SK-N-SH treated with all-trans-retinoic acid at 6 μM for 48 hours (cell line): ENCODE data around the gene BLNK.

Source experiments
- ATAC-seq: fragments of 200-7000 bp; cut with Tn5 transposase; 3 replicates; pipeline ENCODE4 v1.9.1; 2020; ENCODE audit warnings: mild to moderate bottlenecking, moderate library complexity
- CREB5 ChIP-seq: fragments of 250-450 bp; sonication (Bioruptor Pico); IDR thresholded peaks from 2 replicates; pipeline ENCODE4 v1.5.1; 2020; ENCODE audit warnings: low read depth, mild to moderate bottlenecking, moderate library complexity
- CSDC2 ChIP-seq: fragments of 250-450 bp; sonication (Bioruptor Pico); IDR thresholded peaks from 2 replicates; pipeline ENCODE4 v1.5.0; 2020; ENCODE audit warnings: mild to moderate bottlenecking, moderate library complexity
- CSRNP3 ChIP-seq: fragments of 250-450 bp; sonication (Bioruptor Pico); IDR thresholded peaks from 2 replicates; pipeline ENCODE4 v1.5.1; 2021; ENCODE audit warnings: mild to moderate bottlenecking, moderate library complexity
- ESRRG ChIP-seq: fragments of 250-450 bp; sonication (Bioruptor Pico); IDR thresholded peaks from 2 replicates; pipeline ENCODE4 v1.6.1; 2021; ENCODE audit warnings: mild to moderate bottlenecking
- GLIS3 ChIP-seq: fragments of 250-450 bp; sonication (Bioruptor Pico); IDR thresholded peaks from 2 replicates; pipeline ENCODE4 v1.5.0; 2020; ENCODE audit warnings: mild to moderate bottlenecking, moderate library complexity
- OSR1 ChIP-seq: fragments of 250-450 bp; sonication (Bioruptor Pico); IDR thresholded peaks from 2 replicates; pipeline ENCODE4 v1.8.0; 2022; ENCODE audit warnings: moderate library complexity, mild to moderate bottlenecking, inconsistent platforms
- PPARA ChIP-seq: fragments of 250-450 bp; sonication (Bioruptor Pico); IDR thresholded peaks from 2 replicates; pipeline ENCODE4 v1.5.0; 2020; ENCODE audit warnings: mild to moderate bottlenecking, borderline replicate concordance
- RARB ChIP-seq: fragments of 250-450 bp; sonication (Bioruptor Pico); IDR thresholded peaks from 2 replicates; pipeline ENCODE4 v1.8.0; 2021; ENCODE audit warnings: mild to moderate bottlenecking, moderate library complexity
- SNAI2 ChIP-seq: fragments of 250-450 bp; sonication (Bioruptor Pico); IDR thresholded peaks from 2 replicates; pipeline ENCODE4 v1.5.0; 2020; ENCODE audit warnings: mild to moderate bottlenecking, moderate library complexity
- TOX ChIP-seq: fragments of 250-450 bp; sonication (Bioruptor Pico); IDR thresholded peaks from 2 replicates; pipeline ENCODE4 v1.8.0; 2021; ENCODE audit warnings: mild to moderate bottlenecking, moderate library complexity, borderline replicate concordance
- ZFP3 ChIP-seq: fragments of 250-450 bp; sonication (Bioruptor Pico); IDR thresholded peaks from 2 replicates; pipeline ENCODE4 v1.5.0; 2020; ENCODE audit warnings: mild to moderate bottlenecking, moderate library complexity
- ZFP30 ChIP-seq: fragments of 450-650 bp; formaldehyde crosslinking; IDR thresholded peaks from 2 replicates; pipeline ENCODE4 v1.5.0; 2022; ENCODE audit warnings: mild to moderate bottlenecking, moderate library complexity
- ZNF70 ChIP-seq: fragments of 450-650 bp; formaldehyde crosslinking; IDR thresholded peaks from 2 replicates; pipeline ENCODE4 v1.5.0; 2020; ENCODE audit warnings: mild to moderate bottlenecking, moderate library complexity
- TF ChIP-seq, protein P1 (sequence below): fragments of 250-450 bp; sonication (Bioruptor Pico); IDR thresholded peaks from 2 replicates; pipeline ENCODE4 v1.5.0; 2020; ENCODE audit warnings: mild to moderate bottlenecking, moderate library complexity
- TF ChIP-seq, protein P2 (sequence below): fragments of 250-450 bp; sonication (Bioruptor Pico); IDR thresholded peaks from 2 replicates; pipeline ENCODE4 v1.8.0; 2020; ENCODE audit warnings: mild to moderate bottlenecking, moderate library complexity, borderline replicate concordance

Gene BLNK

DNA sequence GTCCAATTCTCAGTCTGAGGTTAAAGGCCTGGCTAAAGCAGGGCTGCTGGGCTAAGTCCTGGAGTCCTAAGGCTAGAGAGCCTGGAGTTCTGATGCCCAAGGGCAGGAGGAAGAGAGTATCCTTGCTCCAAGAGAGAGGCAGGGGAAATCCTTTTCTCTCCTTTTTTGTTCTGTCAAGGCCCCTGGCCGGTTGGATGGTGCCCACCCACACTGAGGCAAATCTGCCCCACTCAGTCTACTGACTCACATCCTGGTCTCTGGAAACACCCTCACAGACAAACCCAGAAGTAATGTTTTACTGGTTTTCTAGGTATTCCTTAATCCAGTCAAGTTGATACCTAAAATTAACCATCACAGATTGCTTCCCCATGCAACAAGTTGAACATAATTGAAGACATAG, 118.3 kb downstream of the BLNK start (continued):
- TF ChIP-seq, protein P1, sequence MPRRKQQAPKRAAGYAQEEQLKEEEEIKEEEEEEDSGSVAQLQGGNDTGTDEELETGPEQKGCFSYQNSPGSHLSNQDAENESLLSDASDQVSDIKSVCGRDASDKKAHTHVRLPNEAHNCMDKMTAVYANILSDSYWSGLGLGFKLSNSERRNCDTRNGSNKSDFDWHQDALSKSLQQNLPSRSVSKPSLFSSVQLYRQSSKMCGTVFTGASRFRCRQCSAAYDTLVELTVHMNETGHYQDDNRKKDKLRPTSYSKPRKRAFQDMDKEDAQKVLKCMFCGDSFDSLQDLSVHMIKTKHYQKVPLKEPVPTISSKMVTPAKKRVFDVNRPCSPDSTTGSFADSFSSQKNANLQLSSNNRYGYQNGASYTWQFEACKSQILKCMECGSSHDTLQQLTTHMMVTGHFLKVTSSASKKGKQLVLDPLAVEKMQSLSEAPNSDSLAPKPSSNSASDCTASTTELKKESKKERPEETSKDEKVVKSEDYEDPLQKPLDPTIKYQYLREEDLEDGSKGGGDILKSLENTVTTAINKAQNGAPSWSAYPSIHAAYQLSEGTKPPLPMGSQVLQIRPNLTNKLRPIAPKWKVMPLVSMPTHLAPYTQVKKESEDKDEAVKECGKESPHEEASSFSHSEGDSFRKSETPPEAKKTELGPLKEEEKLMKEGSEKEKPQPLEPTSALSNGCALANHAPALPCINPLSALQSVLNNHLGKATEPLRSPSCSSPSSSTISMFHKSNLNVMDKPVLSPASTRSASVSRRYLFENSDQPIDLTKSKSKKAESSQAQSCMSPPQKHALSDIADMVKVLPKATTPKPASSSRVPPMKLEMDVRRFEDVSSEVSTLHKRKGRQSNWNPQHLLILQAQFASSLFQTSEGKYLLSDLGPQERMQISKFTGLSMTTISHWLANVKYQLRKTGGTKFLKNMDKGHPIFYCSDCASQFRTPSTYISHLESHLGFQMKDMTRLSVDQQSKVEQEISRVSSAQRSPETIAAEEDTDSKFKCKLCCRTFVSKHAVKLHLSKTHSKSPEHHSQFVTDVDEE (CRISPR knock-in tag), result no peak
- TF ChIP-seq ZFP3, result no peak
- no peak for TF ChIP-seq ZNF70 (CRISPR knock-in tag)
- TF ChIP-seq RARB, result no peak

DNA sequence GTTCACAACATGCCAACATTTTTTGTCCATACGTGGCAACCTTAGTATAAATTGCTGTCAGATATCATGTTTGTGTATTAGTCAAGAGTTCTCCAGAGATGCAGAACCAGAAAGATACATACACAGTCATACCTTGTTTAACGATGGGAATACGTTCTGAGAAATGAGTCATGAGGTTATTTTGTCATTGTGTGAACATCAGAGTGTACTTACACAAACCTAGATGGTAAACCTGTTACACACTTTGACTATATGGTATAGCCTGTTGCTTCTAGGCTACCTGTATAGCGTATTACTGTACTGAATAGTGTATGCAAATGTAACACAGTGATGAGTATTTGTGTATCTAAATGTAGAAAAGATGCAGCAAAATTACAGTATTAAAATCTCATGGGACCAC, 118.9 kb downstream of the BLNK start:
- ATAC-seq, result no peak

More for the DNA sequence above, 118.9 kb downstream of the BLNK start:
- TF ChIP-seq CSDC2 (CRISPR knock-in tag), result no peak
- TF ChIP-seq ZFP30 (CRISPR knock-in tag), result no peak
- TF ChIP-seq OSR1 (CRISPR knock-in tag), result no peak
- no peak for TF ChIP-seq CREB5 (CRISPR knock-in tag)
- TF ChIP-seq GLIS3, result no peak
- no peak for TF ChIP-seq TOX (CRISPR knock-in tag)
- TF ChIP-seq ESRRG (CRISPR knock-in tag), result no peak
- no peak for TF ChIP-seq SNAI2 (CRISPR knock-in tag)
- TF ChIP-seq PPARA, result no peak
- TF ChIP-seq ZFP3, result no peak
- TF ChIP-seq ZNF70 (CRISPR knock-in tag), result no peak
- TF ChIP-seq, protein P2, sequence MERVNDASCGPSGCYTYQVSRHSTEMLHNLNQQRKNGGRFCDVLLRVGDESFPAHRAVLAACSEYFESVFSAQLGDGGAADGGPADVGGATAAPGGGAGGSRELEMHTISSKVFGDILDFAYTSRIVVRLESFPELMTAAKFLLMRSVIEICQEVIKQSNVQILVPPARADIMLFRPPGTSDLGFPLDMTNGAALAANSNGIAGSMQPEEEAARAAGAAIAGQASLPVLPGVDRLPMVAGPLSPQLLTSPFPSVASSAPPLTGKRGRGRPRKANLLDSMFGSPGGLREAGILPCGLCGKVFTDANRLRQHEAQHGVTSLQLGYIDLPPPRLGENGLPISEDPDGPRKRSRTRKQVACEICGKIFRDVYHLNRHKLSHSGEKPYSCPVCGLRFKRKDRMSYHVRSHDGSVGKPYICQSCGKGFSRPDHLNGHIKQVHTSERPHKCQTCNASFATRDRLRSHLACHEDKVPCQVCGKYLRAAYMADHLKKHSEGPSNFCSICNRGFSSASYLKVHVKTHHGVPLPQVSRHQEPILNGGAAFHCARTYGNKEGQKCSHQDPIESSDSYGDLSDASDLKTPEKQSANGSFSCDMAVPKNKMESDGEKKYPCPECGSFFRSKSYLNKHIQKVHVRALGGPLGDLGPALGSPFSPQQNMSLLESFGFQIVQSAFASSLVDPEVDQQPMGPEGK (CRISPR knock-in tag), result no peak
- no peak for TF ChIP-seq CSRNP3 (CRISPR knock-in tag)
